ENCODE data around the gene ADAMTS13. TPM values are rescaled to one million over a fixed set of nuclear protein-coding genes. Genes with fewer than 3 reads are reported as not detected.
A peak's percentile ranks its signal among the peaks of the same experiment; 100 is the strongest.

Gene ADAMTS13
- total and polyA plus RNA-seq, 9 of the 15 experiments (the other 6 are each of a cell fraction or from before 2014, with no cell fraction given), result 0.03 to 0.20 (median 0.04) TPM; not detected in 4

DNA sequence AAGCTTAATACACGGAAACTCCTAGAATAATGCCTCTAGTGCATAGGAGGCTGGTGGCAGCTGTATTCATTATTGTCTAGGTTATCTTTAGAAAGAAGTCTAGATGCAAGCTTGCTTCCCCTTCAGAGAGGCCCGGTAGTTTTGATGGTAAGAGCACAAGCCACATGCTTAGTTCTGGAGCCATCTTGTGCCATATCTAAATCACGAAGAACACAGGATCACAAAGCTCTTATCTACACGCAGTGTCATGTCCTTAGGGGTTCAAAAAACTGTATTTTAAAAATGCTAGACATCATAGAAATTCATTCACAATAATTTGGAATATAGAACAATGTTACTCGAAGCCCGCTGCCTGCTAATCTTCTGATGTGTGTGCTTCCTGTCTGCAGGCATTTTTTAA, 43.8 kb downstream of the ADAMTS13 start (continued):
- TF ChIP-seq, protein P1, sequence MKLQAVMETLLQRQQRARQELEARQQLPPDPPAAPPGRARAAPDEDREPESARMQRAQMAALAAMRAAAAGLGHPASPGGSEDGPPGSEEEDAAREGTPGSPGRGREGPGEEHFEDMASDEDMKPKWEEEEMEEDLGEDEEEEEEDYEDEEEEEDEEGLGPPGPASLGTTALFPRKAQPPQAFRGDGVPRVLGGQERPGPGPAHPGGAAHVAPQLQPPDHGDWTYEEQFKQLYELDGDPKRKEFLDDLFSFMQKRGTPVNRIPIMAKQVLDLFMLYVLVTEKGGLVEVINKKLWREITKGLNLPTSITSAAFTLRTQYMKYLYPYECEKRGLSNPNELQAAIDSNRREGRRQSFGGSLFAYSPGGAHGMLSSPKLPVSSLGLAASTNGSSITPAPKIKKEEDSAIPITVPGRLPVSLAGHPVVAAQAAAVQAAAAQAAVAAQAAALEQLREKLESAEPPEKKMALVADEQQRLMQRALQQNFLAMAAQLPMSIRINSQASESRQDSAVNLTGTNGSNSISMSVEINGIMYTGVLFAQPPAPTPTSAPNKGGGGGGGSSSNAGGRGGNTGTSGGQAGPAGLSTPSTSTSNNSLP (IDR thresholded peaks at IDR 0.05; ENCODE audit: borderline replicate concordance, low read depth, low read length), result no peak
- TF ChIP-seq POLR2G (IDR thresholded peaks at IDR 0.05; ENCODE audit: low read depth, low read length) (no peak), ZBED1 (IDR thresholded peaks at IDR 0.05) (no peak)

DNA sequence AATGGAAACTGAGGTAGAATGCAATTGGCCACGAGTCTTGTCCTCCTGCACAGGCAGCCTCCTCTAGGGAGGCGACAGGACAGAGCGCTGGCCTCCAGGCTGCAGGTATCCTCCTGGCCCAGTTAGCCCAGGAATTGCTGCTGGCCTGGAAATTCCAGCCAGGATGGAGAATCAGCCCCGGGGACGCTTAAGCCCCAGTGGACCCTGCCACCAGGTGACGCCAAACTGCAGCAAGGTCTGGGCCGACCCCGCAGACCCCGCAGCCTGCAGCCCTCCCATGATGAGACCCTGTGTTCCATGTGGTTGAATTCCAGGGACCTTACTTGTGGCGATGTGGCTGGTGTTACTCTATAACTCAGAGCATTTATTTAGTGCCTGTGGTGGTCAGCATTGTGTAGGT, 44.9 kb downstream of the ADAMTS13 start:
- no peak for FAIRE-seq
- ChIA-PET POLR2A (no interaction called here), CTCF (ENCODE audit: low intra/inter-chr PET ratio) (no interaction called here)
- no peak for ATAC-seq
- Histone ChIP-seq H3K36me3 (ENCODE audit: control insufficient read depth, insufficient read depth, low read length) (no peaks in the 10 kb centered on the region), H3K9me1 (ENCODE audit: control insufficient read depth, insufficient read depth, low read length) (no peaks in the 10 kb centered on the region), H4K20me1 (replicated peaks; ENCODE audit: control insufficient read depth, insufficient read depth, low read length) (peaks cover 20% of the 10 kb centered on the region), H3K27me3 (ENCODE audit: control insufficient read depth in 2 of 2, insufficient read depth in 2 of 2, low read length in 2 of 2) (peaks cover 23 to 82% of the 10 kb centered on the region in 2 experiments; a peak in 4 of 5 replicates), H3K9ac (ENCODE audit: insufficient read depth in 1 of 2, low read depth in 2 of 2, low read length in 2 of 2) (peak overlapping the region in 1 of 2 experiments; percentile 17; a peak in 1 of 4 replicates), H3K27ac (ENCODE audit: extremely low read depth, low read depth, low read length) (no peak overlapping the region), H3K79me2 (ENCODE audit: control insufficient read depth, insufficient read depth, low read length) (no peaks in the 10 kb centered on the region), H3K4me2 (ENCODE audit: insufficient read depth, low read length) (no peak overlapping the region), H3K9me3 (replicated peaks; ENCODE audit: control insufficient read depth, insufficient read depth, low read depth, low read length) (no peaks in the 10 kb centered on the region), H2AFZ (ENCODE audit: low read depth, low read length) (no peak overlapping the region), H3K4me1 (replicated peaks in 1 of 2; ENCODE audit: control insufficient read depth in 2 of 2, insufficient read depth in 2 of 2, low read length in 2 of 2) (peaks cover 0 to 38% of the 10 kb centered on the region in 2 experiments; a peak in 2 of 5 replicates), H3K4me3 (no peak overlapping the region)
- DNase-seq (ENCODE audit: extremely low read depth in 1 of 4, low spot score in 3 of 4), result no peak
- in situ Hi-C loops (cut with MboI) (no loop called here), intact Hi-C loops (cut with micrococcal nuclease) (no loop called here)
- no TSS peak for BruUV-seq (replicated peaks)
- TF ChIP-seq PYGO2 (tag; IDR thresholded peaks at IDR 0.05) (no peak), ZBTB7A (IDR thresholded peaks at IDR 0.05; ENCODE audit: borderline replicate concordance, control insufficient read depth, low read depth, low read length) (peak; percentile 54; the same call in 1 of the 2 replicates), POLR2G (IDR thresholded peaks at IDR 0.05; ENCODE audit: low read depth, low read length) (no peak)
- TF ChIP-seq, protein P2, sequence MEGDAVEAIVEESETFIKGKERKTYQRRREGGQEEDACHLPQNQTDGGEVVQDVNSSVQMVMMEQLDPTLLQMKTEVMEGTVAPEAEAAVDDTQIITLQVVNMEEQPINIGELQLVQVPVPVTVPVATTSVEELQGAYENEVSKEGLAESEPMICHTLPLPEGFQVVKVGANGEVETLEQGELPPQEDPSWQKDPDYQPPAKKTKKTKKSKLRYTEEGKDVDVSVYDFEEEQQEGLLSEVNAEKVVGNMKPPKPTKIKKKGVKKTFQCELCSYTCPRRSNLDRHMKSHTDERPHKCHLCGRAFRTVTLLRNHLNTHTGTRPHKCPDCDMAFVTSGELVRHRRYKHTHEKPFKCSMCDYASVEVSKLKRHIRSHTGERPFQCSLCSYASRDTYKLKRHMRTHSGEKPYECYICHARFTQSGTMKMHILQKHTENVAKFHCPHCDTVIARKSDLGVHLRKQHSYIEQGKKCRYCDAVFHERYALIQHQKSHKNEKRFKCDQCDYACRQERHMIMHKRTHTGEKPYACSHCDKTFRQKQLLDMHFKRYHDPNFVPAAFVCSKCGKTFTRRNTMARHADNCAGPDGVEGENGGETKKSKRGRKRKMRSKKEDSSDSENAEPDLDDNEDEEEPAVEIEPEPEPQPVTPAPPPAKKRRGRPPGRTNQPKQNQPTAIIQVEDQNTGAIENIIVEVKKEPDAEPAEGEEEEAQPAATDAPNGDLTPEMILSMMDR (IDR thresholded peaks at IDR 0.05 in 2 of 3, conservative IDR thresholded peaks at IDR 0.05 in 1 of 3; ENCODE audit: insufficient read depth in 2 of 3, low read depth in 1 of 3, low read length in 3 of 3), result peak in 2 of 3 experiments; percentile 6 to 7; a peak in 1 of 6 replicates
- WGBS (ENCODE audit: insufficient coverage, low coverage, missing lambda C conversion rate), result 28% methylated on average over 10 of the region's 10 CpGs
